GM12892 (cell line): ENCODE measurements around the gene ARID1A.

ENCODE experiments used
- DNase-seq: peaks from one replicate; pipeline ENCODE4 v3.0.0; 2011; ENCODE audit not compliant: insufficient read length
- FAIRE-seq: peaks from 2 replicates; lab custom pipeline; 2011; peaks lifted over from hg19 to GRCh38; lab: Jason Lieb, UNC
- POLR2A ChIP-seq: IDR thresholded peaks from 2 replicates; pipeline ENCODE4 v1.6.1; 2011; ENCODE audit warnings: low read depth, low read length, control low read depth
- POLR2AphosphoS5 ChIP-seq: IDR thresholded peaks from 2 replicates; pipeline ENCODE4 v1.6.1; 2011; ENCODE audit warnings: low read depth, low read length, control low read depth
- TAF1 ChIP-seq: IDR thresholded peaks from 2 replicates; pipeline ENCODE4 v1.6.1; 2011; ENCODE audit warnings: low read depth, mild to moderate bottlenecking, control low read depth, low read length, borderline replicate concordance

The ARID1A gene

DNA sequence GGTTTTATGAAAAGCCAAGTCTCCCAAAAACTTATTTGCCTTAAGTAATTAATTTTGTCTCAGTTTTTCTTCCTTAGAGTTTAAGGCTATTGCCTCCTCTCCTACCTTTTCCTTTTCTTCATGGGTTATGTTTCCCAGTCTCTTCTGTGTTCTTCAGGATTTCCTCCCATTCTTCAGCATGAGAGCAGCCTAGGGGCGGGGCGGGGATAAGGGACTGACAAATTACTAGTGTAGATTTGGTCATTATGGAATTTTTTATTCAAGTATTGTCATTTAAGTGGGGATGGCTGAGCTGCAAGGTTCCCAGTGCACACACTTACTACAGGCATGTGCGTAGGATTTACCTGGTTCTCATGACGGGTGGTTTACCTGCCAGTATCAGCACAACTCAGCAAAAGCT, 56.7 kb downstream of the ARID1A start:
- TF ChIP-seq POLR2A (no peak), TAF1 (no peak), POLR2AphosphoS5 (no peak)
- FAIRE-seq (no peak), DNase-seq (no peak)

DNA sequence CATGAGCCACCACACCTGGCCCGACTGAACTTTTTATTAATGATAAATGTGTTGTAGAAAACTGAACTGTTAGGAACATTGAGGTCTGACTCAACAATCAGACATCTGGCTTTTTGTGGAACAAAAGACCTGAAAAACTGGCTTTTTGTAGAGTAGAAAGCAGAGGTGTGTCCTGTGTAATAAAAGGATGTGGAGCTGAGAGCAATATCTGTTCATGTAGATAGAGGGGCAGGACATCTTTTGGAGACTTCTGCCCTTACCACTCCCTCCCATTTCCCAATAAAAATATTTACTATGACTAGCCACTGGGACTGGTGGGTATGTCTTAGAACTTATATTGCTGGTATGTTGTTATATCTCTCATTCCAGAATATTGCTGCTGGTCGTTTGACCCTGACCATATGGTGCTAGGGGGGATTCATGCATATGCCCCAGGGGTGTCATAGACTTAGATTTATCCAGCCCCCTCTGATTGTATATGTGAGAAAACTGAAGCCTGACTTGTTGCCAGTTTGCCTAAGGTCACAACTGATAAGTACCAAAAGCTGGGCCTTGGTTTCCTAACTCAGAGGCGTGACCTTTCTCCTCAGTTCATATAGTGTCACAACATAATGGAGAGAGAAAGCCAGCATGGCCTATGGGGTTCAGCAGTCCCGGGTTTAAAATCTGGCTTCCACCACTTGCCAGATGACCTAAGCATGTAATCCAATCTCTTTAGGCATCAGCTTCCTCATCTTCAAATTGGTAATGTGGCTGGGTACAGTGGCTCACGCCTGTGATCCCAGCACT, 58.5 kb downstream of the ARID1A start:
- TF ChIP-seq POLR2A, result no peak
- no peak for TF ChIP-seq TAF1
- no peak for TF ChIP-seq POLR2AphosphoS5
- DNase-seq (no peak), FAIRE-seq (no peak)

- FAIRE-seq, result peak; percentile 24
- TF ChIP-seq POLR2AphosphoS5 (no peak), TAF1 (no peak), POLR2A (no peak)
- DNase-seq, result no peak
Measured at GRCh38 chr1:26758358-26758757, 62.5 kb downstream of the ARID1A start.

DNA sequence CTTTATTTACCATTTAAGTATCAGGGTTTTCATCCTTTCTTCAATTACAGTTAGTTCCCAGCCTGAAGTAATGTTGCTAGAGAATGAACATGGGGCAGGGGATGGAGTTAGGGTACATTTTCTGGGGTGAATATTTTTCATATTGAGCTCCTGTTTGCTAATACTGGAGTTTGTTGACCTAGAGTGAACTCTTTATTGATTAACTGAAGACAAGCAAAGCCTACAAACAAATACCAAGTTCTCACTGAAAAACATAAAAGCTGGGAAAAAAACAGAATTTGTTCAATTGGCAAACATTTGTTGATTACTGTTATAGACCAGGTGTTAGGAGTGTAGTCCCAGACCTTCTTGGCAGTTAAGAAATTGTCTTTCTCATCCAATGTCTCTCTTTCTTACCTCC, 63.7 kb downstream of the ARID1A start:
- TF ChIP-seq POLR2AphosphoS5 (no peak), POLR2A (no peak), TAF1 (no peak)
- DNase-seq (no peak), FAIRE-seq (no peak)

- TF ChIP-seq POLR2A, result no peak
- DNase-seq, result no peak
- FAIRE-seq, result no peak
Measured at GRCh38 chr1:26761217-26761616, 65.4 kb downstream of the ARID1A start.

DNA sequence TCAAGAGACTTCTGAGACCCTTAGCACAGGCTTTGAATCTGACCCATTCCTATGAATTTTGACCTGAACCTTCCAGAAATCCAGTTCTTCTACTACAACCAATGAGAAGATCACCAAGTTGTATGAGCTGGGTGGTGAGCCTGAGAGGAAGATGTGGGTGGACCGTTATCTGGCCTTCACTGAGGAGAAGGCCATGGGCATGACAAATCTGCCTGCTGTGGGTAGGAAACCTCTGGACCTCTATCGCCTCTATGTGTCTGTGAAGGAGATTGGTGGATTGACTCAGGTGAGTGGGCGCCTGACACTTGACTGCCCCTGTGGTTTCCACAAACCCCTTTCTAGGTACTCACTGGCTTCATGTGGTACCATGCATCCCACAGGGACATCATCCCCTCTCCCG, 71.9 kb downstream of the ARID1A start:
- FAIRE-seq (no peak), DNase-seq (no peak)
- TF ChIP-seq TAF1 (no peak), POLR2AphosphoS5 (no peak), POLR2A (no peak)

DNA sequence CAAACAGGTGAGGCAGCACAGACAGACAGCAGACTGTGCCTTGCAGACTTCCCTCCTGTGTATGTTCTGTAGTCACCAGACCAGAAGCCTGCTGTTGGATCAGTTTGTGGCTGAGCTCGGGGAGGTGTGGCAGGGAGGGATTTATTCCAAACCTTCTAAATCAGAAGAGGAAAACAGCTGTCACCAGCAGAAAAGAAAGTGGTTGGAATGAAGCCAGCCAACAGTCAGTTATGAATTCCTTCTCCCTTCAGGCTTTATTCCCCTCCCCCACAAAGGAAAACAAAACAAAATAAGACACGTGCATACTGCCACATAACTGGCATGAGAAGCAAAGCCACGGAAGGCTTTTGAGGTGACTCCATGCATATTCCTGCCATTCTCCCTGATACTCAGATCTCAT, 72.9 kb downstream of the ARID1A start:
- DNase-seq, result no peak
- FAIRE-seq, result no peak
- TF ChIP-seq POLR2AphosphoS5 (no peak), POLR2A (no peak), TAF1 (no peak)

GRCh38 chr1:26771285-26771642, 75.4 kb downstream of the ARID1A start:
- TF ChIP-seq POLR2A, result no peak
- no peak for TF ChIP-seq POLR2AphosphoS5
- TF ChIP-seq TAF1, result no peak
- FAIRE-seq, result no peak

DNA sequence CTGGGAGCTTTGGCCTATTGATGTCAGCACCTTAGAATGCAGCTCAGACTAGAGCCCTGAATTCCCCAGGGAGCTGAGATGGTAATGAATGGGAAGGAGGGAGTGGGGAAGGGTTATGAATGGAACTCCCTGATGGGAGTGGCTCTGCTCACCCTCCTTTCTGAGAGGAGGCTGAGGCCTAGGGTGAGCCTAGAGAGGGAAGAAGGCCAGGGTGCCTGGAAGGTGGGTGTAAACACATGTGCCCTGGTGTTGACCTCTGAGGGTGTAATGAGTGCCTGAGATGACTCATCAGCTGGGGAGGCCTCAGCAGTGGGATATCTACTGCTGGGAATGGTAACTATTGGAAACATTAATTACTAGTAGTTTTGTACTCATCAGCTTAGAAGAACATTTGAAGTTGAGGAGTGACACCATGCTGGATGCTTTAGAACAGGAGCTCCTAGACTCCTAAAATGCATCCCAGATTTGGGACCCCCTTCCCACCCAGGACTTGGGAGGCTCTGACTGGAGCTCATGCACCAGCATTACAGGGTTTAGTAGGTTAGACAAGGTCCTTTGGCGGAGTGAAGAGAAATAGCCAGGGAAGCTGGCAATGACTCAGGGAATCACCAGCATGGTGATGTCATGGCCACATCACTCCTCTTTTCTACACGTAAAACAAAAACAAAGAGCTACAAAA, 76.0 kb downstream of the ARID1A start:
- FAIRE-seq (no peak), DNase-seq (no peak)
- no peak for TF ChIP-seq TAF1
- TF ChIP-seq POLR2AphosphoS5, result no peak
- TF ChIP-seq POLR2A, result no peak

More at GRCh38 chr1:26771285-26771642, 75.4 kb downstream of the ARID1A start:
- DNase-seq, result no peak

DNA sequence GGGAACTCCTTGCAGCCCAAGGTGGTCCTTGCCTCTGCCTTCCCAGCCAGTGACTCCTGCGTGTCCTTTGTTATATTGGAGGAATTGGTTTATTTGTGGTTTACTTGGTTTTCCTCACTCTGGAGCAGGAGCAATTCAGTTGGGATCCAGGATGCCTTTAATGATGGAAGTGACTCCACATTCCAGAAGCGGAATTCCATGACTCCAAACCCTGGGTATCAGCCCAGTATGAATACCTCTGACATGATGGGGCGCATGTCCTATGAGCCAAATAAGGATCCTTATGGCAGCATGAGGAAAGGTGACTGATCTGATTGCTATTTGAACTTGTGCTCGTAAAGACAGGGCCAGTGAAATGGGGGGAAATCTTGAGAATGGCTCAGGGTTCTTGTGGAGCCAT, 76.9 kb downstream of the ARID1A start:
- DNase-seq, result no peak
- no peak for TF ChIP-seq POLR2A
- TF ChIP-seq TAF1, result no peak
- no peak for TF ChIP-seq POLR2AphosphoS5
- no peak for FAIRE-seq

GRCh38 chr1:26774462-26774861, 78.6 kb downstream of the ARID1A start:
- TF ChIP-seq TAF1, result no peak
- no peak for TF ChIP-seq POLR2A
- TF ChIP-seq POLR2AphosphoS5, result no peak
- FAIRE-seq, result no peak
- no peak for DNase-seq

GRCh38 chr1:26775666-26776065, 79.9 kb downstream of the ARID1A start:
- no peak for TF ChIP-seq POLR2A
- no peak for TF ChIP-seq POLR2AphosphoS5
- no peak for TF ChIP-seq TAF1
- no peak for DNase-seq
- no peak for FAIRE-seq
